Activated CD4-positive, alpha-beta T cell treated with anti-CD3 and anti-CD28 coated beads for 4 hours (primary cell): ENCODE data around the gene MRPS15.
"Not testable (repeated sequence)": the region's sequence is repeated elsewhere in the genome, so short reads cannot be mapped to it uniquely, and the experiment has no call there.

ENCODE experiments used
- DNase-seq, 2 donors: peaks; one replicate each; pipeline ENCODE4 v3.0.0-alpha.2; 2020

The MRPS15 gene

DNA sequence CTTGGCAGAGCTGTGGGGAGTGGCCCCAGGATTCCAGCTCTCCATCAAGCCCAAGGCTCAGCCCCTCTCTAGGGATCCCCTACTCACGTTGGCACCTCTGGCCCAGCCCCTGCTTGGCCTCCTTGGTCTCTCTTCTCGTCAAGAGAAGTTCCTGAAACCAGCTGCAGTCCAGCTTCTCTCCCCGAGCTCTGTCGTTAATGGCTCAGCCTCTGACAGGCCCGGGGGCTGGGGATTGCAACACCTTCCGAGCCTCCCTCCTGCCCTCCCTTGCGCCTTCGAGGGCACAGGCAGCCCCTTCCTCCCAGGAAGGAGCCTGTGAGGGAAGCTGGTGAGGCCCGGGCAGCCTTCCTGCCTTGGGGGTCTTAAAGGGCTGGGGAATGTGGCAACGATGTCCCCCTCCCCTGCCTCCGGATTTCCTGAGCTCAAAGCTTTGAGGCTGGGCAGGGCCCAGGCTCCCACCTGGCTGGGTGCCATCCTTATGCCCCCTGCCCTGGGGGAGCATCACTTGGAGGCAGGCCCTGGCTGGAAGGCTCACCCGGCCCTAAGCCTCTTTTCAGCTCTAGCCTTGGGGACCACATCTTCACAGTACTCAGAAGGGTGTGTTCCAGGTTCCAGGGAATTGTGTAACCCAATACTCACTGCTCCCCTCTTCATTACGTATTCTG is 18.7 kb upstream of the MRPS15 start, which contains the start of gene CSF3R:
TSS of gene CSF3R (minus strand) at position 190 of the 665 bp plus-strand sequence. CDS start 3,417 bp downstream, outside the sequence.
- DNase-seq = no peak

DNA sequence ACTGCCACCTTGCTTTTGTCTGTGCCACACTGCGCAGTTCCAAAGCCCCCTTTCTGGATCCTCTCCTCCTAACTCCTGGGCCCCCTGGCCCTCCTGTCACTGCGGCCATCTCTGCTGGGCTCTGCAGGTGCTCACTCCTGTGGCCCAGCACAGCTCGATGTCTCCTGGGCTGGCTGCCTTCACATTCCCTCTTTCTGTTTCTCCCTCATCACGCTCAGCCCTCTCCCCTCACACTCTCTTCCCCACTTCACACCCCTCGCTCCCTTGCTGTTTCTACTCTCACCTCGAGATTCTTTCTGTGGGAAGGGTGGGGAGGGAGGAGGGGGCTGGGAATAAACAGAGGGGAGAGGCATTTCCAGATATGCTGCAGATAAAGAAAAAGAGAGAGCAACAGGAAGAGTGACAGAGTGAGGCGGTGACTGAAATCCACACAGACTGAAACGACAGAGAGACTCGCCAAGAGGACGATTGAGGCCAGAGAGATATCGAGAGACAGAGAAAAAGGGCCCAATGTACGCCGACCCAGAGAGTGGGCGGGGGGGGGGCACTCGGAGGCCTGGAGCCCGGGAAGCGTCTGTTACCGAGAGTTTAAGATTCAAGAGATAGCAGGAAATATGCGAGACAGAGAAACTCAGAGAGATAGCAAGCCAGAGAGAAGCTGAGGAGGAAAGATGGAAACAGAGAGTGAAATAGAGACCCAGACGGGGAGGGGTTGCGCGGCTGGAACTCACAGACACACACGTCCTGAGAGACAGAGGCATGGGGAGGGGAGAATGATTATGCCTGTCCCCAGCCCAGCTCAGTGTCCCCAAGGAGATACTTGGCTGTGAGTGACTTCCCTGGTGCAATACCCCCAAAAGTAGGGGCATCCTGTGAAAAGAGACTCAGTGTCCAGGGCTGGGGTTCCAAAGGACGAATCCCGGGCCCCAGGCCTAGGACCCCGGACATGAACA is 17.9 kb upstream of the MRPS15 start:
- no peak for DNase-seq

DNA sequence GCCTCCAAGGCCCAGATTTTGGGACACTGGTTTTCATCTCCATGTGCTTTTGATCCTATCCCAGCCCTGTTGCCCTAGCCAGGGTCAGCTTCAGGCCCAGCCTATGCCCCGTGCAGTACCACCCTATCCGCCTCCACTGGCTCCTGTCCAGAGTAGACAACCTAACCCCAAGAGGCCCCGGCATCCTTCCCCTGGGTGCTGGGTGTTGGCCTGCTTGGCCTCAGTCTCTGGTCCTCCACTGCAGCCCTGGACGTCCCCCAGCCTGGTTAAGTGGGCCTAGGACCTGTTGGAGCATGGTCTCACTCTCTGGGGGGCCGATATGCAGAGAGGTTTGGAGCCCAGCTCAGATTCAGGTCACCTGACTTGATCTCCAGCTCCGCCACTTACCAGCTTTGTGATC is 16.9 kb upstream of the MRPS15 start:
- DNase-seq = no peak

- no peak for DNase-seq
Measured at GRCh38 chr1:36480161-36480560, 16.0 kb upstream of the MRPS15 start.

DNA sequence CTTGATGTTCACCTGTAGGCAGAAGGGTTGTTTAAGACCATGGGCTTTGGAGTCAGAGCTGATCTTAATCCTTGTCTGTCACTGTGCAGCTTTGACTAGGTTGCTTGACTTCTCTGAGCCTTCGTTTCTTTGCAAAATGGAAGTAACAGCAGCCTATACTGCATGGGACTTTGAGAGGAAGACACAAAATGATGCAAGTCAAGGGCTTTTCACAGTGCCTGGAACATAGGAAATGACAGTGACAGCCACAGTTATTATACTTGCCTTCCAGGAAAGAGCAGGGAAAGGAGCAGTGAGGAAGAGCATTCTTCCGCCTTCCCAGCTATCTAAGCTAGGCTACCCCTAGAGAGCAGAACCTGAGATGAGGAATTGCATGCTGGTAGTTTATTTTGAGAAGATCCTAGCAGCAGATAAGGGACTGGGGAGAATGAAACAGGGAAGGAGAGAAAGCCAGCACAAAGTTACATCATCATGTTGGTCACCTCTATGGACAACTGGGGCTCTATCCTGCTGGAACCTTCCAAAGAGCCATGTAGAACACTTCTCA is 15.4 kb upstream of the MRPS15 start:
- DNase-seq = no peak

DNA sequence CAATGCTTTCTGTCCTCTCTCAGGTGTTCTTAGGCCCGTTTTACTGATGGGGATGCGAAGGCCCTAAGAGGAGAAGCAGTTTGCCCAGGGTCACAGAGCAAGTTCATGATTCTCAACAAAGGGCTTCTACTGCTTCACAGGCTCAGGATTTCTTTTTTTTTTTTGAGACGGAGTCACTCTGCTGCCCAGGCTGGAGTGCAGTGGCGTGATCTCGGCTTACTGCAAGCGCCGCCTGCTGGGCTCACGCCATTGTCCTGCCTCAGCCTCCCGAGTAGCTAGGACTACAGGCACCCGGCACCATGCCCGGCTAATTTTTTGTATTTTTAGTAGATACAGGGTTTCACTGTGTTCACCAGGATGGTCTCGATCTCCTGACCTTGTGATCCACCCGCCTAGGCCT is 13.4 kb upstream of the MRPS15 start:
- not testable (repeated sequence) for DNase-seq

DNA sequence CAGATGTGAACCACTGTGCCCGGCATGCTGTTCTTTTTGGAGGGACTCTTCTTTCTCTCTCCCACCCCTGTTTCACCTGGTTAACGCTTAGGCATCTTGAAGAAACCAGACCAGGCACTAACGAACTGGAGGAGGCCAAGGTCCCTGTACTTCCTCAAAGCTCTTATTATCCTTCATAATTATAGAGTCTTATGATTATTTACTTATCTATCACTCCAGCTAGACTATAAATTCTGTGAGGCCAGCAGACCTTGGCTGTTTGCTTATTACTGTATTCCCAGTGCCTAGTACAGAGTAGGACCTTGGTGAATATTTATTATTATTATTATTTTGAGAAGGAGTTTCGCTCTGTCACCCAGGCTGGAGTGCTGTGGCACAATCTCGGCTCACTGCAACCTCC is 12.8 kb upstream of the MRPS15 start:
- no peak for DNase-seq

DNA sequence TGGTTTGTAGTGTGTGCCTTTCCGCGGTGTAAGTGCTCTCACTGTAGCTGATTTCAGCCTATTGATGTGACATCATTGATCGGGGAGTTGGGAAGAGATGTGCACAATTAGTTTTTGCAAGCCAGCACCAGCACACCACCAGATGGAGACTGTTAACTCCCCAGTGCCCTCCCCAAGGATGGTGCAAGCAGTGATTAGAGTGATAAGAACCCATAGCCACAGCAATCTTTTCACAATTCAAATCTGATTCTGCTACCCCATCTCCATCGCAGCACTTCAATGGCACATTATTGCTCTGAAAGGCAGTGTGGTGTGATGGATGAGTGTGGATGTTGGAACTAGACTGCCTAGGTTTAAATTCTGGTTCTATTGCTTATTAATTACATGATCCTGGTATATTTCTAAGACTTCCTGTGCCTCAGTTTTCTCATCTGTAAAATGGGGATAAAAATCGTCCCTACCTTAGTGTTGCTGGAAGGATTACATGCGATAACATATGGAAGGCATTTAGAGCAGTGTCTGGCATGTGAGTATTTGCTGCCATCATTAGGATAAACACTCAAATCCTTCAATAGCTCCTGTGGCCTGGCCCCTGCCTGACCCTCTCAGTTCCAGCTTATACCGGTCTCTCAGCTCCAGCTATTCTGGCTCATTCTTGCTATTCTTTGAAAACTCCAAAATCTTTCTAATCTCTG is 11.9 kb upstream of the MRPS15 start:
- no peak for DNase-seq

- DNase-seq = no peak
Measured at GRCh38 chr1:36475341-36475740, 11.2 kb upstream of the MRPS15 start.

DNA sequence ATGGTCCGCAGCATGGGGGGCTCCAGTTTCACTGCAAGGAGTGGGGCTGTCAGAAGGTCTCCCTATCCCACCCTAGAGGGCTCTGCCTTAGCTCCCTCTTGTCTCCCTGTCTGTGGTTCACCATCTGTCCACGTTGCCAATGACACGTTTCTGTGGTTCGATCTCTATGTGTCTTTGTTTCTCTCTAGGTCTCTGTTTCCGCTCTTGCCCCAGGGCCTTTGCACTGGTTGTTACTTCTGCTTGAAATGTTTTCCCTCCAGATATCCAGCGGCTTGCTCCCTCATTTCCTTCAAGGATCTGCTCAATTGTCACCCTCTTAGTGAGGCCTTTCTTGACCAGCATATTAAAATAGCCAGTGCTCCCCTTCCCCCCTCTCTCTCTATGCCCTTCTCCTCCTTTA is 8.5 kb upstream of the MRPS15 start:
- no peak for DNase-seq

DNA sequence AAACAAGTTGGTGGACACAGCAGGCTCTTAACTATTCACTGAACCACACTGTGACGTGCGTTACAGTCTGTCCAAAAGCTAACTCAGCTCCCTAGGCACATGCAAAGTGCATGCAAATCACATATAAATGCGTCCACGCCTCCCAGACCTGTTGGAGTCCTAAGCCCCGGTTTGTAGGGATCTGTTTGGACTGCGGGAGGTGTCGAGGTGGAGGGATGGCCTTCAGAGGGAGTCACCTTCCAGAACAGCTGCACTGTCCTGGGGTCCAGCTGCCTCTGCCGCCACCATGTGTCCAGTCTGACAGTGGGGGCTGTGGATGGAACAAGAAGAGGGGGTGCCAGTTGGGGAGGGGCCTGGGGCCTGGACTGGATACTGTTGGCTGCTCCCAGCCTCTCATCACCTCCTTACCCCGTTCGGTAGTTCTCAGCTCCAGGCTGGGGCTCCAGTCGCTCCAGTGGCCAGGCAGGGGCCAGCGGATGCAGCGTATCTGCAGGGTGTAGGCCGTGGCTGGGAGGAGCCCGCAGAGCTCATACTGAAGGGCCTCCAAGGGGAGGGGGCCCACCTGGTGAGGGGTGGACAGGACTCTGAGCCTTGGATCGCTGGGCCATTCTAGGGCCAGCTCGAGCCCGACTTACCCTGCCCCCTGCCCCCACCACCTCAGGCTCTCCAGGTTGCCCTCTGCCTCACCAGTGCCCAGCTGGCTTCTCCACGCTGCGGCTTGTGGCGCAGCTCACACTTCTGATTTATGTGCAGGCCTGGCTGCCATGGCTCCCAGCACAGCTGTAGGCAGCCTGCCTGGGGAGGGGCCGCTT is 7.9 kb upstream of the MRPS15 start:
- no peak for DNase-seq

- DNase-seq = no peak
Measured at GRCh38 chr1:36469163-36469562, 5.0 kb upstream of the MRPS15 start.

DNA sequence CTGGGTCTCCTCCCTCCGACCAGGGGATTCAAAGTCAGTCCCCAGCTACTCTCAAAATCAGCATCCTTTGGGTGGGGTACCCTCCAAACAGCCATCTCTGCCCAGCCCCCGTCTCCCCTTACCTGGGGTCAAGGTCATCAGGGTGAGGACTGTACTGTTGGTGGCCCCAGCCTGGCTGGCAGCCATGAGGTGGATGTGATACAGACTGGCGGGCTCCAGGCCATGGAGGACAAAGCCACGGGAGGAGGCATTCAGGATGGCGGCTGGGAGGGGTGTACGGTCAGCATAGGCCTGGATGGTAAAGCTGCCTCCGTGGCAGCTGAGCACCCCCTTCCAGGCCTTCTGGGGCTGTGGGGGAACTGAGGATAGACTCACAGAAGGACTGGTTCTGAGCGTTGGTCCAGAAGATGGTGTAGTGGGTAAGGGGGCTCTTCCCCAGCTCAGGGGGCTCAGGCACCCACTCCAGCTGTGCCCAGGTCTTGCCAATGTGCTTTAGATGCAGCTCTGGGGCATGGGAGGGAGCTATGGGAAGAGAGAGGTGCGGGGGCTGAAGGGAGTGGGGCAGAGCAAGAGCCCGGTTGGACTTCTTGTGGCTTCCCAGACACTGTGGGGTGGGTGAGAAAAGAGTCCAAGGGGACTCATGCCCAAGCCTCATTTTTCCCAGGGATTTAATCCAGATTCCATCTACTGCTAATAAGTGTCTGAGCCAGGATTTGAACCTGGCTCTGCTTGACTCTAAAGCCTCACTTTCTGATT is 3.7 kb upstream of the MRPS15 start:
- DNase-seq = no peak

GRCh38 chr1:36467027-36467410 is 2.8 kb upstream of the MRPS15 start:
- DNase-seq = no peak

DNA sequence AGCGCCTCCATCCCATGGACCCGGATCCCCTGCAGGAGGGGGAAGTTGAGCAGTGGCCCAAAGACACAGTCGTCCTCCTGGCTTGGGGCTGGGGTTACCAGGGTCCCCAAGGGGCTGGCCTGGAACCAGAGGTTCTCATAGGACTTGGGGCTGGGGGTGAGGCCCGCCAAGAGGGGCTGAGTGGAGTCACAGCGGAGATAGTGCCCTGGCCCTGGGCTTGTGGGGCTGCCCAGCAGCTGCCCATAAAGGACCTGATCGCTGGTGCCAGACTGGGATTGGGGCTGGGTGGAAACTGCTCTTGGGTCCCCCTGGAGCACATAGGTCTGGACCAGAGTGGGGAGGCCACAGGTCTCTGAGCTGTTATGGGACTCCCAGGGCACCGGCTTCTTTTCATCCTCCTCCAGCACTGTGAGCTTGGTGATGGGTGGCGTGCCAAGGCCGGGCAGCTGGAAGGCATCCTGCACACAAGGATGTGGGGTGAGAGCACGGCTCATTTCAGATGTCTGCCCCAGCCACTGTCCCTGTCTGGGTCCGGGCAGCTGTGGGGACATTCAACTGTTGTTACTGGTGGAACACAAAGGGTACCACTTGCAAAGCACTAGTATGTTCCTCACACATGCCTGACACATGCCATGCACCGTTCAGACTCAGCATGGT is 2.3 kb upstream of the MRPS15 start:
- DNase-seq = no peak

- DNase-seq = no peak
Measured at GRCh38 chr1:36465731-36466369, 1.7 kb upstream of the MRPS15 start.

DNA sequence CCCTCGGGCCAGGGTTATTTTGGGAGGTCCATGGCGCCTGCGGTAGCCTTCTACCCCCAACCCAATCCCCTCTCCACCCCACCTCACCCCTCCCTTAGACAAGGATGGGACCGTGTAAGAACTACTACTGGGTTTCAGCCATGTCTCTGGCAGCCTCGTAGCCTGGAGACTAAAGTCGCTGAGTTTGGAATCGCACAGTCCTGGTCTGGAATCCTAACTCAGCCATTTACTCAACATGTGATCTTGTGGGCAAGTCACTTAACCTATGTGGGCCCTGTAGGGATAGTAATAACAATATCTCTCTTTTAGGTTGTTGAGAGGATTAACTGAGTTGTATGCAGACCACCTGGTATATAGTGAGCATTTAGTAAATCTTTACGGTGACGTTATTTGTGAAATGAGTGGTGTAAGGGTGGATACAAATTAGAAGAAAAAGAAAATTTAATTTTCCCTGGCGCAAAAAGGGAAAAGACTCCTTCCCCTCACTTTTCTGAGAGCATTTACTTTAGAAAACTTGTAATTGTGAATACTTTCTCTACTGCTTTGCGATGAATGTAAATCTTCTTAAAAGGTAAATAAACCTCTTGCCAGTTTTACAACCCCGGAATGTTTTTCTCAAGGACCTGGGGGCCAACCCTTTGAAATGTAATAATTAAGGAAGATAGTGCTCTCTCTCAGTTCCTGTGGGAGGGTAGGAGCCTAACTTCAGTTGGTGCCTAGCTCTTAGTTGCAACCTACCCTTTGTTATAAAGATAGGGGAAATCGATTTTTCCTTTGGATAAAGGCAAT is 615 bp upstream of the MRPS15 start:
- no peak for DNase-seq

DNA sequence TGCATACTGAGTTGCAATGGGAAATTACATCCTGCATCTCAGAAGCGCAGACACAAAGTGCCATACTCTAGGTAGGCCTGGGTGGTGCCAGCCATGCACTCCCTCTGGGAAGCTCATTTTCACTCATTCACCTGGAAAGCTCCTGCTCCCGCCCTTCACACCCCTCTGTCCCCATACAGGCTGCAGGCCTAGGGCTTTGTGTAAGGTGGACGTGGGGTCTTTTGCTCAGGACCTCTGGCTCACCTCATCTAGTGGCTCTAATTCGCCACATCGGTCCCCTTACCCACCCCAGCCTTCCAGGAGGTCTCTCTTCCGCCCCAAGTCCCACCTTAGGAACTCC is 751 bp downstream of the MRPS15 start:
- DNase-seq = no peak

- DNase-seq = peak; percentile 28 to 30
Measured at GRCh38 chr1:36458910-36459309, 5.3 kb downstream of the MRPS15 start.

- DNase-seq = no peak
Measured at GRCh38 chr1:36457691-36458090, 6.5 kb downstream of the MRPS15 start.
